Lower leg skin (tissue), 3 donors: Measurements from ENCODE around the gene F13A1.

Experiments
- POLR2A ChIP-seq, 2 donors: fragments of 450-650 bp; IDR thresholded peaks; one replicate each; pipeline ENCODE4 v1.6.1; 2016 to 2017; ENCODE audit warnings: antibody characterized with exemption in 2 of 2, mild to moderate bottlenecking in 1 of 2, moderate library complexity in 1 of 2
- TF ChIP-seq, protein P1 (sequence below), 3 donors: fragments of 450-650 bp; IDR thresholded peaks; one replicate each; pipeline ENCODE4 v1.5.1; 2016; ENCODE audit warnings: antibody characterized with exemption in 3 of 3, mild to moderate bottlenecking in 3 of 3, moderate library complexity in 2 of 3

DNA sequence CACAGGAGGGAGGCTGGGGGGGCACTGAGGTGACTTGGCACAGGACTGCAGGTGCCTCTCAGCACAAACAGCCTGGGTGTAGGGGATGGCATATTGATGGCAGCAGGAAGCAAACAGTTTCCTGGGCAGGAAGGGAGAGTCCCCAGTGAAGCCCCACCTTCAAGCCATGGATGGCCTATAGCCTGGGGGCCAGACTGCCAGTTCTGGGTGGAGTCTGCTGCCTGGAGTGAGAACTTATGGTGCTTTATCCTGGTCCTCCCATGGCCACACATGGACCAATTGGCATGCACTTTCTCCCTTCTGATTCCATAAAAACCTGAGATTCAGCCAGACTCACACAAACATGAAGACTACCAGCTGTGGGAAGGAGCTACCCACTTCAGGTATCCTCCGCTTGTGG, 198.5 kb downstream of the F13A1 start:
- TF ChIP-seq, protein P1, sequence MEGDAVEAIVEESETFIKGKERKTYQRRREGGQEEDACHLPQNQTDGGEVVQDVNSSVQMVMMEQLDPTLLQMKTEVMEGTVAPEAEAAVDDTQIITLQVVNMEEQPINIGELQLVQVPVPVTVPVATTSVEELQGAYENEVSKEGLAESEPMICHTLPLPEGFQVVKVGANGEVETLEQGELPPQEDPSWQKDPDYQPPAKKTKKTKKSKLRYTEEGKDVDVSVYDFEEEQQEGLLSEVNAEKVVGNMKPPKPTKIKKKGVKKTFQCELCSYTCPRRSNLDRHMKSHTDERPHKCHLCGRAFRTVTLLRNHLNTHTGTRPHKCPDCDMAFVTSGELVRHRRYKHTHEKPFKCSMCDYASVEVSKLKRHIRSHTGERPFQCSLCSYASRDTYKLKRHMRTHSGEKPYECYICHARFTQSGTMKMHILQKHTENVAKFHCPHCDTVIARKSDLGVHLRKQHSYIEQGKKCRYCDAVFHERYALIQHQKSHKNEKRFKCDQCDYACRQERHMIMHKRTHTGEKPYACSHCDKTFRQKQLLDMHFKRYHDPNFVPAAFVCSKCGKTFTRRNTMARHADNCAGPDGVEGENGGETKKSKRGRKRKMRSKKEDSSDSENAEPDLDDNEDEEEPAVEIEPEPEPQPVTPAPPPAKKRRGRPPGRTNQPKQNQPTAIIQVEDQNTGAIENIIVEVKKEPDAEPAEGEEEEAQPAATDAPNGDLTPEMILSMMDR (IDR thresholded peaks at IDR 0.05), result no peak
- TF ChIP-seq POLR2A (IDR thresholded peaks at IDR 0.05), result no peak
